ENCODE results near the gene PTGDR2.

The PTGDR2 gene

GRCh38 chr11:60841797-60842667 is 13.7 kb downstream of the PTGDR2 start, which contains the start of gene CCDC86:
Gene CCDC86, plus strand, starts transcription at chr11:60842113. Its CDS starts 12 bp downstream, at chr11:60842125.
- H4K91ac ChIP-seq (ENCODE audit: low read depth, low read length, poor library complexity): no peak within 1 kb of the TSS
- peaks cover 14 to 21% of the 10 kb centered on the region in 2 donors for H3K4me1 ChIP-seq (ENCODE audit: control insufficient read depth in 2 of 2, insufficient read depth in 1 of 2, low read depth in 1 of 2, low read length in 2 of 2)
- DNase-seq (ENCODE audit: low spot score): peak; percentile 96
- H2AK5ac ChIP-seq (ENCODE audit: low read depth, low read length): peak within 1 kb of the TSS; percentile 5
- H3K27me3 ChIP-seq (ENCODE audit: control insufficient read depth in 3 of 3, insufficient read depth in 3 of 3, low read depth in 1 of 3, low read length in 3 of 3): peaks cover 0 to 8% (median 0%) of the 10 kb centered on the region in 3 experiments
- H2BK15ac ChIP-seq (ENCODE audit: low read length): no peak within 1 kb of the TSS
- peak within 1 kb of the TSS; percentile 82 for H3K4me2 ChIP-seq (ENCODE audit: insufficient read depth, low read length, poor library complexity, severe bottlenecking)
- H2BK5ac ChIP-seq (ENCODE audit: low read length): peak within 1 kb of the TSS; percentile 17
- H2BK12ac ChIP-seq (ENCODE audit: low read length): no peak within 1 kb of the TSS
- H3K9ac ChIP-seq (ENCODE audit: low read depth, low read length, poor library complexity): peak within 1 kb of the TSS; percentile 91
- H3K14ac ChIP-seq (ENCODE audit: low read length): no peak within 1 kb of the TSS
- H3K18ac ChIP-seq (ENCODE audit: low read length): peak within 1 kb of the TSS; percentile 78
- peak within 1 kb of the TSS; percentile 49 for H3K27ac ChIP-seq (replicated peaks; ENCODE audit: low read length)
- peak within 1 kb of the TSS; percentile 67 for H4K8ac ChIP-seq (ENCODE audit: low read depth, low read length)
- peak within 1 kb of the TSS; percentile 70 to 89 for H3K4me3 ChIP-seq (ENCODE audit: low read length in 2 of 2)
- no peak within 1 kb of the TSS for H2BK120ac ChIP-seq (ENCODE audit: low read depth, low read length)
- no peaks in the 10 kb centered on the region for H3K9me3 ChIP-seq (replicated peaks in 1 of 2; ENCODE audit: control insufficient read depth in 2 of 2, insufficient read depth in 1 of 2, low read depth in 1 of 2, low read length in 2 of 2)
- no CpG with 5 or more reads among the region's 57 CpGs for WGBS, 2 donors (ENCODE audit: extremely low coverage in 2 of 2, insufficient read length in 2 of 2, insufficient replicate concordance in 1 of 2)
- H3K36me3 ChIP-seq (replicated peaks in 1 of 2; ENCODE audit: control insufficient read depth in 2 of 2, insufficient read depth in 2 of 2, low read length in 2 of 2): peaks cover 4% of the 10 kb centered on the region in 2 donors
- peak within 1 kb of the TSS; percentile 86 for H2AFZ ChIP-seq (ENCODE audit: low read length)
- H3K79me1 ChIP-seq (ENCODE audit: low read depth, low read length): peaks cover 11% of the 10 kb centered on the region
- no peak within 1 kb of the TSS for H3K4ac ChIP-seq (ENCODE audit: low read length)
- H3K23ac ChIP-seq (ENCODE audit: low read depth, low read length, poor library complexity): no peak within 1 kb of the TSS

- H3K36me3 ChIP-seq (replicated peaks in 1 of 2; ENCODE audit: control insufficient read depth in 2 of 2, insufficient read depth in 2 of 2, low read length in 2 of 2): peaks cover 2 to 4% of the 10 kb centered on the region in 2 donors
- peak overlapping the region; percentile 15 for H2AK5ac ChIP-seq (ENCODE audit: low read depth, low read length)
- WGBS, 2 donors (ENCODE audit: extremely low coverage in 2 of 2, insufficient read length in 2 of 2, insufficient replicate concordance in 1 of 2): no CpG with 5 or more reads among the region's 14 CpGs
- no peak overlapping the region for H2BK120ac ChIP-seq (ENCODE audit: low read depth, low read length)
- H3K9ac ChIP-seq (ENCODE audit: low read depth, low read length, poor library complexity): no peak overlapping the region
- H3K27ac ChIP-seq (replicated peaks; ENCODE audit: low read length): no peak overlapping the region
- H2BK5ac ChIP-seq (ENCODE audit: low read length): no peak overlapping the region
- peaks cover 14 to 21% of the 10 kb centered on the region in 2 donors for H3K4me1 ChIP-seq (ENCODE audit: control insufficient read depth in 2 of 2, insufficient read depth in 1 of 2, low read depth in 1 of 2, low read length in 2 of 2)
- H3K14ac ChIP-seq (ENCODE audit: low read length): no peak overlapping the region
- peaks cover 11% of the 10 kb centered on the region for H3K79me1 ChIP-seq (ENCODE audit: low read depth, low read length)
- peak overlapping the region; percentile 63 for H2BK15ac ChIP-seq (ENCODE audit: low read length)
- peak overlapping the region; percentile 67 for H4K8ac ChIP-seq (ENCODE audit: low read depth, low read length)
- H3K18ac ChIP-seq (ENCODE audit: low read length): no peak overlapping the region
- H3K4me2 ChIP-seq (ENCODE audit: insufficient read depth, low read length, poor library complexity, severe bottlenecking): no peak overlapping the region
- H3K23ac ChIP-seq (ENCODE audit: low read depth, low read length, poor library complexity): no peak overlapping the region
- no peak overlapping the region for H3K4me3 ChIP-seq (ENCODE audit: low read length in 2 of 2)
- peaks cover 0 to 15% (median under 1%) of the 10 kb centered on the region in 3 experiments for H3K27me3 ChIP-seq (ENCODE audit: control insufficient read depth in 3 of 3, insufficient read depth in 3 of 3, low read depth in 1 of 3, low read length in 3 of 3)
- no peak overlapping the region for H2BK12ac ChIP-seq (ENCODE audit: low read length)
- DNase-seq (ENCODE audit: low spot score): no peak
- H4K91ac ChIP-seq (ENCODE audit: low read depth, low read length, poor library complexity): no peak overlapping the region
- H2AFZ ChIP-seq (ENCODE audit: low read length): peak overlapping the region; percentile 86
- H3K4ac ChIP-seq (ENCODE audit: low read length): no peak overlapping the region
- H3K9me3 ChIP-seq (replicated peaks in 1 of 2; ENCODE audit: control insufficient read depth in 2 of 2, insufficient read depth in 1 of 2, low read depth in 1 of 2, low read length in 2 of 2): no peaks in the 10 kb centered on the region
These were observed 15.0 kb downstream of the PTGDR2 start for GRCh38 chr11:60840470-60841430.

GRCh38 chr11:60838132-60838531 is 17.6 kb downstream of the PTGDR2 start:
- H2BK5ac ChIP-seq (ENCODE audit: low read length): no peak overlapping the region
- H2AK5ac ChIP-seq (ENCODE audit: low read depth, low read length): no peak overlapping the region
- H3K79me1 ChIP-seq (ENCODE audit: low read depth, low read length): peaks cover 7% of the 10 kb centered on the region
- H3K4me3 ChIP-seq (ENCODE audit: low read length in 2 of 2): no peak overlapping the region
- no peak for DNase-seq (ENCODE audit: low spot score)
- no peak overlapping the region for H3K27ac ChIP-seq (replicated peaks; ENCODE audit: low read length)
- WGBS, 2 donors (ENCODE audit: extremely low coverage in 2 of 2, insufficient read length in 2 of 2, insufficient replicate concordance in 1 of 2): no CpG with 5 or more reads among the region's 7 CpGs
- H3K14ac ChIP-seq (ENCODE audit: low read length): no peak overlapping the region
- H3K9me3 ChIP-seq (replicated peaks in 1 of 2; ENCODE audit: control insufficient read depth in 2 of 2, insufficient read depth in 1 of 2, low read depth in 1 of 2, low read length in 2 of 2): no peaks in the 10 kb centered on the region
- H3K18ac ChIP-seq (ENCODE audit: low read length): no peak overlapping the region
- H2BK120ac ChIP-seq (ENCODE audit: low read depth, low read length): no peak overlapping the region
- no peak overlapping the region for H3K4ac ChIP-seq (ENCODE audit: low read length)
- H2BK15ac ChIP-seq (ENCODE audit: low read length): no peak overlapping the region
- no peak overlapping the region for H3K9ac ChIP-seq (ENCODE audit: low read depth, low read length, poor library complexity)
- no peak overlapping the region for H3K4me2 ChIP-seq (ENCODE audit: insufficient read depth, low read length, poor library complexity, severe bottlenecking)
- no peak overlapping the region for H4K91ac ChIP-seq (ENCODE audit: low read depth, low read length, poor library complexity)
- no peak overlapping the region for H2BK12ac ChIP-seq (ENCODE audit: low read length)
- H3K23ac ChIP-seq (ENCODE audit: low read depth, low read length, poor library complexity): no peak overlapping the region
- peaks cover 4 to 5% of the 10 kb centered on the region in 2 donors for H3K4me1 ChIP-seq (ENCODE audit: control insufficient read depth in 2 of 2, insufficient read depth in 1 of 2, low read depth in 1 of 2, low read length in 2 of 2)
- no peaks in the 10 kb centered on the region for H3K36me3 ChIP-seq (replicated peaks in 1 of 2; ENCODE audit: control insufficient read depth in 2 of 2, insufficient read depth in 2 of 2, low read length in 2 of 2)
- no peak overlapping the region for H4K8ac ChIP-seq (ENCODE audit: low read depth, low read length)
- H3K27me3 ChIP-seq (ENCODE audit: control insufficient read depth in 3 of 3, insufficient read depth in 3 of 3, low read depth in 1 of 3, low read length in 3 of 3): peaks cover 0 to 38% (median 2%) of the 10 kb centered on the region in 3 experiments
- no peak overlapping the region for H2AFZ ChIP-seq (ENCODE audit: low read length)
